ENCODE measurements around the gene ITCH. TPM values are rescaled to one million over a fixed set of nuclear protein-coding genes. Genes with fewer than 3 reads are reported as not detected.
A peak's percentile ranks its signal among the peaks of the same experiment; 100 is the strongest.

The ITCH gene
- total RNA-seq, 2 donors from 2014 or later: 30.5 to 34.4 TPM

- Mint-ChIP-seq H3K4me3 (peak overlapping the region; percentile 41), H3K4me1 (peaks cover 22% of the 10 kb centered on the region), H3K36me3 (ENCODE audit: low read depth) (peaks cover 18% of the 10 kb centered on the region), H3K27ac (no peak overlapping the region), H3K9me3 (no peaks in the 10 kb centered on the region), H3K27me3 (no peaks in the 10 kb centered on the region)
- ATAC-seq (replicated peaks): peak; percentile 62
Measured at GRCh38 chr20:34544109-34544796, 181.2 kb downstream of the ITCH start.

- Mint-ChIP-seq H3K4me1 (peaks cover 9% of the 10 kb centered on the region), H3K4me3 (no peak overlapping the region), H3K9me3 (no peaks in the 10 kb centered on the region), H3K36me3 (ENCODE audit: low read depth) (peaks cover 2% of the 10 kb centered on the region), H3K27ac (no peak overlapping the region), H3K27me3 (no peaks in the 10 kb centered on the region)
- ATAC-seq (replicated peaks): no peak
Measured at GRCh38 chr20:34546751-34547181, 183.7 kb downstream of the ITCH start.

- Mint-ChIP-seq H3K36me3 (ENCODE audit: low read depth) (no peaks in the 10 kb centered on the region), H3K27me3 (no peaks in the 10 kb centered on the region), H3K4me1 (peaks cover 9% of the 10 kb centered on the region), H3K4me3 (no peak overlapping the region), H3K9me3 (no peaks in the 10 kb centered on the region), H3K27ac (no peak overlapping the region)
- no peak for ATAC-seq (replicated peaks)
Measured at GRCh38 chr20:34547844-34548613, 185.0 kb downstream of the ITCH start.

GRCh38 chr20:34549291-34549928 is 186.3 kb downstream of the ITCH start:
- H3K4me3 Mint-ChIP-seq: no peak overlapping the region
- ATAC-seq (replicated peaks): no peak
- no peak overlapping the region for H3K27ac Mint-ChIP-seq
- no peaks in the 10 kb centered on the region for H3K9me3 Mint-ChIP-seq
- H3K4me1 Mint-ChIP-seq: no peaks in the 10 kb centered on the region
- no peaks in the 10 kb centered on the region for H3K36me3 Mint-ChIP-seq (ENCODE audit: low read depth)
- no peaks in the 10 kb centered on the region for H3K27me3 Mint-ChIP-seq

- Mint-ChIP-seq H3K4me3 (no peak overlapping the region), H3K27ac (no peak overlapping the region), H3K27me3 (no peaks in the 10 kb centered on the region), H3K9me3 (no peaks in the 10 kb centered on the region), H3K36me3 (ENCODE audit: low read depth) (no peaks in the 10 kb centered on the region), H3K4me1 (no peaks in the 10 kb centered on the region)
- ATAC-seq (replicated peaks): no peak
Measured at GRCh38 chr20:34549929-34550305, 186.8 kb downstream of the ITCH start.

- no peaks in the 10 kb centered on the region for H3K9me3 Mint-ChIP-seq
- no peaks in the 10 kb centered on the region for H3K27me3 Mint-ChIP-seq
- no peak for ATAC-seq (replicated peaks)
- no peak overlapping the region for H3K4me3 Mint-ChIP-seq
- H3K27ac Mint-ChIP-seq: peak overlapping the region; percentile 24
- no peaks in the 10 kb centered on the region for H3K36me3 Mint-ChIP-seq (ENCODE audit: low read depth)
- H3K4me1 Mint-ChIP-seq: peaks cover 4% of the 10 kb centered on the region
Measured at GRCh38 chr20:34552569-34552968, 189.5 kb downstream of the ITCH start.

GRCh38 chr20:34553366-34553867 is 190.3 kb downstream of the ITCH start:
- Mint-ChIP-seq H3K9me3 (no peaks in the 10 kb centered on the region), H3K4me3 (no peak overlapping the region), H3K36me3 (ENCODE audit: low read depth) (no peaks in the 10 kb centered on the region), H3K4me1 (peaks cover 9% of the 10 kb centered on the region), H3K27ac (no peak overlapping the region), H3K27me3 (no peaks in the 10 kb centered on the region)
- no peak for ATAC-seq (replicated peaks)

GRCh38 chr20:34557936-34558319 is 194.9 kb downstream of the ITCH start:
- Mint-ChIP-seq H3K4me3 (peak overlapping the region; percentile 88), H3K4me1 (peaks cover 15% of the 10 kb centered on the region), H3K27me3 (no peaks in the 10 kb centered on the region), H3K27ac (peak overlapping the region; percentile 94), H3K36me3 (ENCODE audit: low read depth) (peaks cover 4% of the 10 kb centered on the region), H3K9me3 (no peaks in the 10 kb centered on the region)
- ATAC-seq (replicated peaks): peak; percentile 1

GRCh38 chr20:34558320-34559218 is 195.5 kb downstream of the ITCH start, which contains the start of gene MAP1LC3A:
MAP1LC3A (plus strand) TSS chr20:34558718; CDS start chr20:34558869, 151 bp downstream.
- Mint-ChIP-seq H3K36me3 (ENCODE audit: low read depth) (peaks cover 4% of the 10 kb centered on the region), H3K27ac (peak within 1 kb of the TSS; percentile 94), H3K9me3 (no peaks in the 10 kb centered on the region), H3K27me3 (no peaks in the 10 kb centered on the region), H3K4me3 (peak within 1 kb of the TSS; percentile 88), H3K4me1 (peaks cover 15% of the 10 kb centered on the region)
- ATAC-seq (replicated peaks): peak; percentile 89

- H3K4me1 Mint-ChIP-seq: peaks cover 15% of the 10 kb centered on the region
- H3K9me3 Mint-ChIP-seq: no peaks in the 10 kb centered on the region
- peak overlapping the region; percentile 41 for H3K4me3 Mint-ChIP-seq
- H3K27ac Mint-ChIP-seq: no peak overlapping the region
- no peaks in the 10 kb centered on the region for H3K27me3 Mint-ChIP-seq
- ATAC-seq (replicated peaks): no peak
- peaks cover 4% of the 10 kb centered on the region for H3K36me3 Mint-ChIP-seq (ENCODE audit: low read depth)
Measured at GRCh38 chr20:34559311-34560140, 196.5 kb downstream of the ITCH start.

GRCh38 chr20:34560141-34560523 is 197.1 kb downstream of the ITCH start:
- H3K27me3 Mint-ChIP-seq: no peaks in the 10 kb centered on the region
- no peak overlapping the region for H3K4me3 Mint-ChIP-seq
- no peak overlapping the region for H3K27ac Mint-ChIP-seq
- no peak for ATAC-seq (replicated peaks)
- H3K36me3 Mint-ChIP-seq (ENCODE audit: low read depth): peaks cover 4% of the 10 kb centered on the region
- peaks cover 15% of the 10 kb centered on the region for H3K4me1 Mint-ChIP-seq
- H3K9me3 Mint-ChIP-seq: no peaks in the 10 kb centered on the region

GRCh38 chr20:34560614-34561013 is 197.5 kb downstream of the ITCH start:
- no peak overlapping the region for H3K4me3 Mint-ChIP-seq
- H3K9me3 Mint-ChIP-seq: no peaks in the 10 kb centered on the region
- H3K4me1 Mint-ChIP-seq: peaks cover 15% of the 10 kb centered on the region
- H3K27ac Mint-ChIP-seq: peak overlapping the region; percentile 64
- no peaks in the 10 kb centered on the region for H3K27me3 Mint-ChIP-seq
- ATAC-seq (replicated peaks): no peak
- peaks cover 4% of the 10 kb centered on the region for H3K36me3 Mint-ChIP-seq (ENCODE audit: low read depth)

All from activated T-helper 17 cell treated with anti-CD3 and anti-CD28 coated beads, Interleukin-2, amount 50 U/mL, for 72 hours (primary cell).